ENCODE results near the gene FOXJ3. TPM values are rescaled to one million over a fixed set of nuclear protein-coding genes. Genes with fewer than 3 reads are reported as not detected.

The FOXJ3 gene
- total RNA-seq, 1 donor = 38.0 TPM

GRCh38 chr1:42325014-42325402, 10.0 kb downstream of the FOXJ3 start:
- H3K4me3 ChIP-seq (ENCODE audit: low read depth, low read length) = no peak overlapping the region
- TF ChIP-seq CTCF (IDR thresholded peaks at IDR 0.05; ENCODE audit: insufficient read depth, low read length) = no peak
- no peak for DNase-seq (ENCODE audit: low read depth)

- TF ChIP-seq CTCF (IDR thresholded peaks at IDR 0.05; ENCODE audit: insufficient read depth, low read length) = no peak
- no peak overlapping the region for H3K4me3 ChIP-seq (ENCODE audit: low read depth, low read length)
- DNase-seq (ENCODE audit: low read depth) = no peak
Observed at GRCh38 chr1:42324398-42325013, 10.5 kb downstream of the FOXJ3 start.

- DNase-seq (ENCODE audit: low read depth) = no peak
- no peak for TF ChIP-seq CTCF (IDR thresholded peaks at IDR 0.05; ENCODE audit: insufficient read depth, low read length)
- H3K4me3 ChIP-seq (ENCODE audit: low read depth, low read length) = no peak overlapping the region
Observed at GRCh38 chr1:42323551-42323950, 11.5 kb downstream of the FOXJ3 start.

GRCh38 chr1:42322577-42322976, 12.5 kb downstream of the FOXJ3 start:
- H3K4me3 ChIP-seq (ENCODE audit: low read depth, low read length) = no peak overlapping the region
- peak; percentile 38 for DNase-seq (ENCODE audit: low read depth)
- TF ChIP-seq CTCF (IDR thresholded peaks at IDR 0.05; ENCODE audit: insufficient read depth, low read length) = no peak

- no peak for DNase-seq (ENCODE audit: low read depth)
- H3K4me3 ChIP-seq (ENCODE audit: low read depth, low read length) = no peak overlapping the region
- no peak for TF ChIP-seq CTCF (IDR thresholded peaks at IDR 0.05; ENCODE audit: insufficient read depth, low read length)
Observed at GRCh38 chr1:42321731-42322130, 13.3 kb downstream of the FOXJ3 start.

GRCh38 chr1:42320708-42321107, 14.3 kb downstream of the FOXJ3 start:
- DNase-seq (ENCODE audit: low read depth) = no peak
- no peak for TF ChIP-seq CTCF (IDR thresholded peaks at IDR 0.05; ENCODE audit: insufficient read depth, low read length)
- no peak overlapping the region for H3K4me3 ChIP-seq (ENCODE audit: low read depth, low read length)

GRCh38 chr1:42319871-42320484, 15.1 kb downstream of the FOXJ3 start:
- no peak for DNase-seq (ENCODE audit: low read depth)
- no peak overlapping the region for H3K4me3 ChIP-seq (ENCODE audit: low read depth, low read length)
- no peak for TF ChIP-seq CTCF (IDR thresholded peaks at IDR 0.05; ENCODE audit: insufficient read depth, low read length)

All from fibroblast of the aortic adventitia (primary cell).